Measurements from ENCODE around the gene PCNX1. TPM values are rescaled to one million over a fixed set of nuclear protein-coding genes. Genes with fewer than 3 reads are reported as not detected.

The PCNX1 gene
- total RNA-seq, 1 donor from 2014 or later: 77.2 TPM

- H3K27ac Mint-ChIP-seq: no peak overlapping the region
- H3K4me1 Mint-ChIP-seq: peaks cover 13% of the 10 kb centered on the region
- DNase-seq (ENCODE audit: low spot score in 2 of 2, unreplicated experiment in 2 of 2): no peak
Observed at GRCh38 chr14:70882776-70883492, 24.3 kb upstream of the PCNX1 start.

GRCh38 chr14:70884595-70885342, 22.5 kb upstream of the PCNX1 start:
- H3K9me3 Mint-ChIP-seq: no peaks in the 10 kb centered on the region
- no peak for DNase-seq (ENCODE audit: low spot score in 2 of 2, unreplicated experiment in 2 of 2)
- no peaks in the 10 kb centered on the region for H3K27me3 Mint-ChIP-seq (ENCODE audit: low read depth)
- H3K27ac Mint-ChIP-seq: no peak overlapping the region
- H3K4me1 Mint-ChIP-seq: peaks cover 26% of the 10 kb centered on the region
- no peak overlapping the region for H3K4me3 Mint-ChIP-seq
- no peak for TF ChIP-seq CTCF (IDR thresholded peaks at IDR 0.05; ENCODE audit: unreplicated experiment)
- no peaks in the 10 kb centered on the region for H3K36me3 Mint-ChIP-seq

More at GRCh38 chr14:70882776-70883492, 24.3 kb upstream of the PCNX1 start:
- Mint-ChIP-seq H3K27me3 (ENCODE audit: low read depth) (no peaks in the 10 kb centered on the region), H3K36me3 (no peaks in the 10 kb centered on the region), H3K9me3 (no peaks in the 10 kb centered on the region), H3K4me3 (no peak overlapping the region)
- TF ChIP-seq CTCF (IDR thresholded peaks at IDR 0.05; ENCODE audit: unreplicated experiment): no peak

- H3K36me3 Mint-ChIP-seq: no peaks in the 10 kb centered on the region
- H3K4me3 Mint-ChIP-seq: no peak overlapping the region
- H3K4me1 Mint-ChIP-seq: peaks cover 26% of the 10 kb centered on the region
- H3K27ac Mint-ChIP-seq: no peak overlapping the region
- no peak for TF ChIP-seq CTCF (IDR thresholded peaks at IDR 0.05; ENCODE audit: unreplicated experiment)
- no peak for DNase-seq (ENCODE audit: low spot score in 2 of 2, unreplicated experiment in 2 of 2)
- no peaks in the 10 kb centered on the region for H3K9me3 Mint-ChIP-seq
- no peaks in the 10 kb centered on the region for H3K27me3 Mint-ChIP-seq (ENCODE audit: low read depth)
Observed at GRCh38 chr14:70885343-70886022, 21.8 kb upstream of the PCNX1 start.

GRCh38 chr14:70886421-70887206, 20.6 kb upstream of the PCNX1 start:
- no peak for TF ChIP-seq CTCF (IDR thresholded peaks at IDR 0.05; ENCODE audit: unreplicated experiment)
- Mint-ChIP-seq H3K27ac (no peak overlapping the region), H3K4me1 (peaks cover 26% of the 10 kb centered on the region), H3K27me3 (ENCODE audit: low read depth) (no peaks in the 10 kb centered on the region), H3K9me3 (no peaks in the 10 kb centered on the region), H3K36me3 (no peaks in the 10 kb centered on the region), H3K4me3 (no peak overlapping the region)
- DNase-seq (ENCODE audit: low spot score in 2 of 2, unreplicated experiment in 2 of 2): no peak

GRCh38 chr14:70887207-70887681, 20.0 kb upstream of the PCNX1 start:
- no peak overlapping the region for H3K27ac Mint-ChIP-seq
- H3K36me3 Mint-ChIP-seq: no peaks in the 10 kb centered on the region
- H3K4me3 Mint-ChIP-seq: no peak overlapping the region
- H3K4me1 Mint-ChIP-seq: peaks cover 26% of the 10 kb centered on the region
- no peak for DNase-seq (ENCODE audit: low spot score in 2 of 2, unreplicated experiment in 2 of 2)
- H3K27me3 Mint-ChIP-seq (ENCODE audit: low read depth): no peaks in the 10 kb centered on the region
- TF ChIP-seq CTCF (IDR thresholded peaks at IDR 0.05; ENCODE audit: unreplicated experiment): no peak
- H3K9me3 Mint-ChIP-seq: no peaks in the 10 kb centered on the region

Measured in mesothelial cell of epicardium (in vitro differentiated cells).